Suppressor macrophage (primary cell): ENCODE data around the gene PDGFRA.
"Not testable (repeated sequence)": the region's sequence is repeated elsewhere in the genome, so short reads cannot be mapped to it uniquely, and the experiment has no call there.

Experiments
- DNase-seq, 4 experiments: peaks; one replicate each; pipeline ENCODE4 v3.0.0-alpha.2; 2020 to 2022

The PDGFRA gene

GRCh38 chr4:54227256-54228055 is 1.6 kb upstream of the PDGFRA start:
- DNase-seq: peak in 1 of 4 experiments; percentile 6

- peak; percentile 42 to 75 (median 50) for DNase-seq
Observed at GRCh38 chr4:54228056-54228527, 1.0 kb upstream of the PDGFRA start.

GRCh38 chr4:54228546-54228945 is 547 bp upstream of the PDGFRA start:
- DNase-seq: no peak

GRCh38 chr4:54229631-54230483 is 764 bp downstream of the PDGFRA start:
- DNase-seq: peak in 2 of 4 experiments; percentile 13 to 33

GRCh38 chr4:54230484-54231418 is 1.7 kb downstream of the PDGFRA start:
- peak in 3 of 4 experiments; percentile 37 to 47 (median 41) for DNase-seq

- no peak for DNase-seq
Observed at GRCh38 chr4:54231419-54231767, 2.3 kb downstream of the PDGFRA start.

GRCh38 chr4:54231768-54232688 is 2.9 kb downstream of the PDGFRA start:
- peak in 2 of 4 experiments; percentile 15 to 22 for DNase-seq

GRCh38 chr4:54233277-54233696 is 4.2 kb downstream of the PDGFRA start:
- peak; percentile 91 to 96 (median 94) for DNase-seq

- DNase-seq: peak; percentile 84 to 94 (median 90)
Observed at GRCh38 chr4:54233697-54234496, 4.8 kb downstream of the PDGFRA start.

- DNase-seq: no peak
Observed at GRCh38 chr4:54234497-54235205, 5.6 kb downstream of the PDGFRA start.

GRCh38 chr4:54236316-54236715 is 7.2 kb downstream of the PDGFRA start:
- not testable (repeated sequence) for DNase-seq

GRCh38 chr4:54237770-54238169 is 8.7 kb downstream of the PDGFRA start:
- DNase-seq: no peak

- DNase-seq: no peak
Observed at GRCh38 chr4:54238389-54238788, 9.3 kb downstream of the PDGFRA start.

GRCh38 chr4:54241268-54241823 is 12.3 kb downstream of the PDGFRA start:
- DNase-seq: not testable (repeated sequence)

GRCh38 chr4:54243541-54243940 is 14.4 kb downstream of the PDGFRA start:
- DNase-seq: not testable (repeated sequence)

GRCh38 chr4:54252312-54252711 is 23.2 kb downstream of the PDGFRA start:
- not testable (repeated sequence) for DNase-seq

- DNase-seq: no peak
Observed at GRCh38 chr4:54254116-54254914, 25.2 kb downstream of the PDGFRA start.

- no peak for DNase-seq
Observed at GRCh38 chr4:54254915-54255246, 25.8 kb downstream of the PDGFRA start.
